Neuronal stem cell (in vitro differentiated cells): Measurements from ENCODE around the gene NGLY1.

Experiments used
- DNase-seq: peaks from one replicate; pipeline ENCODE4 v3.0.0-alpha.2; 2013; ENCODE audit warnings: low spot score
- H2AFZ ChIP-seq: one replicate; pipeline ENCODE4 v1.6.1; 2013; ENCODE audit warnings: mild to moderate bottlenecking, low read length, inconsistent platforms
- H2AK5ac ChIP-seq: 2 replicates; pipeline ENCODE4 v1.6.1; 2013; ENCODE audit warnings: low read depth, mild to moderate bottlenecking, inconsistent platforms, low read length, moderate library complexity, mixed read lengths
- H2BK120ac ChIP-seq: 2 replicates; pipeline ENCODE4 v1.6.1; 2013; ENCODE audit warnings: low read depth, mild to moderate bottlenecking, inconsistent platforms, low read length, moderate library complexity, mixed read lengths
- H2BK12ac ChIP-seq: one replicate; pipeline ENCODE4 v1.6.1; 2013; ENCODE audit warnings: low read length, inconsistent platforms
- H2BK15ac ChIP-seq: 2 replicates; pipeline ENCODE4 v1.6.1; 2013; ENCODE audit warnings: mild to moderate bottlenecking, low read length, inconsistent platforms, mixed read lengths
- H2BK5ac ChIP-seq: one replicate; pipeline ENCODE4 v1.6.1; 2013; ENCODE audit warnings: inconsistent platforms, mild to moderate bottlenecking, low read length, moderate library complexity
- H3K14ac ChIP-seq: one replicate; pipeline ENCODE4 v1.6.1; 2013; ENCODE audit warnings: low read length, inconsistent platforms
- H3K18ac ChIP-seq: 2 replicates; pipeline ENCODE4 v1.6.1; 2013; ENCODE audit warnings: low read length, inconsistent platforms
- H3K23ac ChIP-seq: 2 replicates; pipeline ENCODE4 v1.6.1; 2013; ENCODE audit warnings: low read depth, mild to moderate bottlenecking, mixed read lengths, low read length, inconsistent platforms; ENCODE audit not compliant: poor library complexity
- H3K27ac ChIP-seq: replicated peaks from 3 replicates; pipeline ENCODE4 v1.5.1; 2013; ENCODE audit warnings: low read length, inconsistent platforms
- H3K27me3 ChIP-seq, 3 experiments: 2 replicates each; pipeline ENCODE4 v1.6.1; 2013; ENCODE audit warnings: low read length in 3 of 3, mild to moderate bottlenecking in 2 of 3, inconsistent platforms in 1 of 3, low read depth in 1 of 3, mixed read lengths in 1 of 3, moderate library complexity in 1 of 3; ENCODE audit not compliant: control insufficient read depth in 3 of 3, insufficient read depth in 3 of 3
- H3K36me3 ChIP-seq, 2 donors: replicated peaks in 1 of 2; 2 replicates each; pipeline ENCODE4 v1.6.1; 2013; ENCODE audit warnings: low read length in 2 of 2; ENCODE audit not compliant: control insufficient read depth in 2 of 2, insufficient read depth in 2 of 2
- H3K4ac ChIP-seq: 2 replicates; pipeline ENCODE4 v1.6.1; 2013; ENCODE audit warnings: inconsistent platforms, mild to moderate bottlenecking, low read length, moderate library complexity
- H3K4me1 ChIP-seq, 2 donors: 1 replicate in 1 of 2; 2 replicates in 1 of 2; pipeline ENCODE4 v1.6.1; 2013; ENCODE audit warnings: low read length in 2 of 2, low read depth in 1 of 2; ENCODE audit not compliant: control insufficient read depth in 2 of 2, insufficient read depth in 1 of 2
- H3K4me2 ChIP-seq: one replicate; pipeline ENCODE4 v1.6.1; 2013; ENCODE audit warnings: mild to moderate bottlenecking, low read length, inconsistent platforms; ENCODE audit not compliant: insufficient read depth, poor library complexity, severe bottlenecking
- H3K4me3 ChIP-seq, 2 donors: 2 replicates each; pipeline ENCODE4 v1.5.1; 2013; ENCODE audit warnings: low read length in 2 of 2, mild to moderate bottlenecking in 2 of 2, inconsistent platforms in 1 of 2, moderate library complexity in 1 of 2
- H3K79me1 ChIP-seq: one replicate; pipeline ENCODE4 v1.6.1; 2013; ENCODE audit warnings: low read depth, mild to moderate bottlenecking, inconsistent platforms, low read length, moderate library complexity
- H3K9ac ChIP-seq: one replicate; pipeline ENCODE4 v1.6.1; 2013; ENCODE audit warnings: mild to moderate bottlenecking, low read depth, low read length, inconsistent platforms; ENCODE audit not compliant: poor library complexity
- H3K9me3 ChIP-seq, 2 donors: replicated peaks in 1 of 2; 2 replicates each; pipeline versions ENCODE3 to v1.6.1; 2013; ENCODE audit warnings: low read length in 2 of 2, mild to moderate bottlenecking in 2 of 2, inconsistent platforms in 1 of 2, low read depth in 1 of 2, mixed read lengths in 1 of 2, moderate library complexity in 1 of 2; ENCODE audit not compliant: control insufficient read depth in 2 of 2, insufficient read depth in 1 of 2
- H4K8ac ChIP-seq: one replicate; pipeline ENCODE4 v1.6.1; 2013; ENCODE audit warnings: low read depth, mild to moderate bottlenecking, inconsistent platforms, low read length, moderate library complexity
- H4K91ac ChIP-seq: one replicate; pipeline ENCODE4 v1.6.1; 2013; ENCODE audit warnings: low read length, low read depth, mild to moderate bottlenecking, inconsistent platforms; ENCODE audit not compliant: poor library complexity
- WGBS, 2 donors: extraction: QIAGEN DNeasy Blood & Tissue Kit; methylation state at CpG; one replicate each; pipeline ENCODE4 v1.1.7; 2013; ENCODE audit warnings: missing lambda C conversion rate in 2 of 2, mixed read lengths in 1 of 2; ENCODE audit not compliant: insufficient read length in 2 of 2, insufficient replicate concordance in 1 of 2; ENCODE audit errors: extremely low coverage in 2 of 2; 5-methylcytosine and 5-hydroxymethylcytosine counted together

NGLY1 gene

GRCh38 chr3:25784971-25785370 lies 1.7 kb upstream of the NGLY1 start:
- Histone ChIP-seq H3K4me2 (no peak overlapping the region), H2BK15ac (no peak overlapping the region), H2AK5ac (no peak overlapping the region), H3K18ac (no peak overlapping the region), H3K14ac (no peak overlapping the region), H3K9ac (no peak overlapping the region), H3K27ac (no peak overlapping the region), H3K9me3 (no peaks in the 10 kb centered on the region), H4K91ac (no peak overlapping the region), H3K27me3 (no peaks in the 10 kb centered on the region), H3K4ac (no peak overlapping the region), H3K4me1 (peaks cover 0 to 3% of the 10 kb centered on the region in 2 donors), H2AFZ (no peak overlapping the region), H4K8ac (no peak overlapping the region), H3K36me3 (no peaks in the 10 kb centered on the region), H3K4me3 (no peak overlapping the region), H3K23ac (no peak overlapping the region), H2BK120ac (no peak overlapping the region), H2BK5ac (no peak overlapping the region), H2BK12ac (no peak overlapping the region), H3K79me1 (no peaks in the 10 kb centered on the region)
- no CpG with 5 or more reads among the region's 1 CpG for WGBS, 2 donors
- DNase-seq = no peak

- Histone ChIP-seq H3K27ac (no peak overlapping the region), H2BK12ac (peak overlapping the region; percentile 92), H2BK15ac (no peak overlapping the region), H3K4me1 (peaks cover 0 to 3% of the 10 kb centered on the region in 2 donors), H3K9ac (peak overlapping the region; percentile 56), H4K91ac (no peak overlapping the region), H3K14ac (no peak overlapping the region), H3K4ac (no peak overlapping the region), H2AFZ (peak overlapping the region; percentile 96), H3K4me3 (peak overlapping the region; percentile 66 to 86), H2AK5ac (no peak overlapping the region), H3K18ac (peak overlapping the region; percentile 100), H3K9me3 (no peaks in the 10 kb centered on the region), H2BK5ac (no peak overlapping the region), H2BK120ac (no peak overlapping the region), H3K79me1 (no peaks in the 10 kb centered on the region), H3K4me2 (peak overlapping the region; percentile 48), H4K8ac (no peak overlapping the region), H3K36me3 (no peaks in the 10 kb centered on the region), H3K27me3 (no peaks in the 10 kb centered on the region), H3K23ac (no peak overlapping the region)
- peak; percentile 63 for DNase-seq
- WGBS, 2 donors = no CpG with 5 or more reads among the region's 34 CpGs
These were observed 644 bp upstream of the NGLY1 start for GRCh38 chr3:25783661-25784512.

- DNase-seq = no peak
- Histone ChIP-seq H3K9me3 (no peaks in the 10 kb centered on the region), H3K14ac (no peak overlapping the region), H3K9ac (peak overlapping the region; percentile 91), H3K27ac (no peak overlapping the region), H3K79me1 (no peaks in the 10 kb centered on the region), H2AFZ (peak overlapping the region; percentile 98), H3K4me1 (peaks cover 0 to 3% of the 10 kb centered on the region in 2 donors), H2BK120ac (no peak overlapping the region), H3K4me3 (peak overlapping the region; percentile 82 to 92), H3K23ac (peak overlapping the region; percentile 90), H4K91ac (no peak overlapping the region), H4K8ac (no peak overlapping the region), H2AK5ac (no peak overlapping the region), H3K4ac (no peak overlapping the region), H2BK5ac (no peak overlapping the region), H3K36me3 (peaks cover 0 to 10% of the 10 kb centered on the region in 2 donors), H3K4me2 (peak overlapping the region; percentile 71), H2BK12ac (no peak overlapping the region), H2BK15ac (no peak overlapping the region), H3K27me3 (no peaks in the 10 kb centered on the region), H3K18ac (no peak overlapping the region)
- no CpG with 5 or more reads among the region's 14 CpGs for WGBS, 2 donors
These were observed 656 bp downstream of the NGLY1 start for GRCh38 chr3:25782636-25782937.

GRCh38 chr3:25781758-25782594 lies 1.3 kb downstream of the NGLY1 start:
- Histone ChIP-seq H2AFZ (no peak overlapping the region), H3K9me3 (no peaks in the 10 kb centered on the region), H2BK5ac (no peak overlapping the region), H3K27me3 (no peaks in the 10 kb centered on the region), H2BK15ac (no peak overlapping the region), H3K36me3 (peaks cover 2 to 16% of the 10 kb centered on the region in 2 donors), H3K27ac (no peak overlapping the region), H3K18ac (no peak overlapping the region), H3K23ac (no peak overlapping the region), H3K4me2 (no peak overlapping the region), H3K9ac (no peak overlapping the region), H4K8ac (no peak overlapping the region), H2AK5ac (no peak overlapping the region), H2BK120ac (no peak overlapping the region), H3K4me3 (peak overlapping the region in 1 of 2 donors; percentile 82), H4K91ac (no peak overlapping the region), H3K4me1 (peaks cover 0 to 3% of the 10 kb centered on the region in 2 donors), H3K79me1 (no peaks in the 10 kb centered on the region), H2BK12ac (no peak overlapping the region), H3K14ac (no peak overlapping the region), H3K4ac (no peak overlapping the region)
- no CpG with 5 or more reads among the region's 3 CpGs for WGBS, 2 donors
- no peak for DNase-seq
